ENCODE measurements around the gene R3HDM4. TPM values are rescaled to one million over a fixed set of nuclear protein-coding genes. Genes with fewer than 3 reads are reported as not detected.

The R3HDM4 gene
- total RNA-seq, 1 donor from 2014 or later: 48.8 TPM

DNA sequence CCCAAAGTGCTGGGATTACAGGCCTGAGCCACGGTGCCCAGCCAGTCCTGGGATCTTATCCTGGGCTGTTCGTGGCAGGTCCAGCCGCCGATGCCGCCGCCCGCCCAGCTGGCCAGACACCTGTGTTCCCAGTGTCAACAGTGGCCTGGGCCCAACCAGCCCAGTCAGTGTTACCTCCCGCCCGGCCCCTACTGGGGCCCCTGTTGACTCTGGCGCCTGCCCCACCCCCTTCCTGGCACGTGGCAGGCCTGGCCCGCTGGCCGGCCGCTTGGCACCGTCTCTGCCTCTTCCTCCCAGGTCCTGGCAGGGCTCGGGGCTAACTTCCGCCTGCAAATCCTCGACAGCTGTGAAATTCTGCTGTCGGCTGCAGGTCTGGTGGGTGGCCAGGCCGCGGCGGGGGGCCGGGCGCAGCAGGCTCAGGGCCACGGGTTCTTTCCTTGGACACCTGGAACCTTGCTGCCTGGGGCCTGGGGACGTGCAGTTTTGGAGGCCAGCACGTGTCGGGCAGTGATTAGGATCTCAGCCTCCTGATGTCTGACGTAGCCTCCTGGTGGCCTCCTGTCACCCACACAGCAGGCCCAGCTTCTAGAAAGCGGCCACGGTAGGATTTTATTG, 22.0 kb upstream of the R3HDM4 start:
- Mint-ChIP-seq H3K9me3 (no peaks in the 10 kb centered on the region), H3K4me1 (ENCODE audit: unreplicated experiment) (peaks cover 21% of the 10 kb centered on the region), H3K36me3 (peaks cover 15% of the 10 kb centered on the region), H3K27ac (peak overlapping the region; percentile 39), H3K27me3 (no peaks in the 10 kb centered on the region), H3K4me3 (no peak overlapping the region)
- no peak for DNase-seq (ENCODE audit: extremely low spot score, unreplicated experiment)
- no peak for TF ChIP-seq CTCF (conservative IDR thresholded peaks at IDR 0.05)

GRCh38 chr19:934197-934840, 21.3 kb upstream of the R3HDM4 start:
- TF ChIP-seq CTCF (conservative IDR thresholded peaks at IDR 0.05): no peak
- Mint-ChIP-seq H3K27me3 (no peaks in the 10 kb centered on the region), H3K27ac (no peak overlapping the region), H3K36me3 (peaks cover 9% of the 10 kb centered on the region), H3K4me3 (no peak overlapping the region), H3K4me1 (ENCODE audit: unreplicated experiment) (peaks cover 14% of the 10 kb centered on the region), H3K9me3 (no peaks in the 10 kb centered on the region)
- DNase-seq (ENCODE audit: extremely low spot score, unreplicated experiment): no peak

DNA sequence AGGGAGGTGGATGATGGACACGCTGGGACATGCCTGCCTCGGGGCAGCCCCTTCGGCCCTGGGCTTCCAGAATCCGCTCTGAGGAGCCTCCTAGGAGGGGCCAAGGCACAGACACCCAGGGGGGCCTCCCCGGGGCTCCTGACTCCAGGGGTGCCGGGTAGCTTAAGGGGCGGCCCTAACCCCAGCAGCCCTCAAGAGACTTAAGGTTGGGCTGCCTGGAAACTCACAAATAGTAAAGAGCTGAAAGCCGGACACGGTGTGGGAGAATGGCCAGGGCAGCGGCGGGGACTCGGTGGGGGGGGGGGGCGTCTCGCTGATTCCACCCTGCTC, 20.5 kb upstream of the R3HDM4 start:
- peaks cover 13% of the 10 kb centered on the region for H3K4me1 Mint-ChIP-seq (ENCODE audit: unreplicated experiment)
- peak overlapping the region; percentile 39 for H3K4me3 Mint-ChIP-seq
- peaks cover 8% of the 10 kb centered on the region for H3K36me3 Mint-ChIP-seq
- H3K9me3 Mint-ChIP-seq: no peaks in the 10 kb centered on the region
- H3K27me3 Mint-ChIP-seq: no peaks in the 10 kb centered on the region
- DNase-seq (ENCODE audit: extremely low spot score, unreplicated experiment): no peak
- no peak overlapping the region for H3K27ac Mint-ChIP-seq
- TF ChIP-seq CTCF (conservative IDR thresholded peaks at IDR 0.05): no peak

DNA sequence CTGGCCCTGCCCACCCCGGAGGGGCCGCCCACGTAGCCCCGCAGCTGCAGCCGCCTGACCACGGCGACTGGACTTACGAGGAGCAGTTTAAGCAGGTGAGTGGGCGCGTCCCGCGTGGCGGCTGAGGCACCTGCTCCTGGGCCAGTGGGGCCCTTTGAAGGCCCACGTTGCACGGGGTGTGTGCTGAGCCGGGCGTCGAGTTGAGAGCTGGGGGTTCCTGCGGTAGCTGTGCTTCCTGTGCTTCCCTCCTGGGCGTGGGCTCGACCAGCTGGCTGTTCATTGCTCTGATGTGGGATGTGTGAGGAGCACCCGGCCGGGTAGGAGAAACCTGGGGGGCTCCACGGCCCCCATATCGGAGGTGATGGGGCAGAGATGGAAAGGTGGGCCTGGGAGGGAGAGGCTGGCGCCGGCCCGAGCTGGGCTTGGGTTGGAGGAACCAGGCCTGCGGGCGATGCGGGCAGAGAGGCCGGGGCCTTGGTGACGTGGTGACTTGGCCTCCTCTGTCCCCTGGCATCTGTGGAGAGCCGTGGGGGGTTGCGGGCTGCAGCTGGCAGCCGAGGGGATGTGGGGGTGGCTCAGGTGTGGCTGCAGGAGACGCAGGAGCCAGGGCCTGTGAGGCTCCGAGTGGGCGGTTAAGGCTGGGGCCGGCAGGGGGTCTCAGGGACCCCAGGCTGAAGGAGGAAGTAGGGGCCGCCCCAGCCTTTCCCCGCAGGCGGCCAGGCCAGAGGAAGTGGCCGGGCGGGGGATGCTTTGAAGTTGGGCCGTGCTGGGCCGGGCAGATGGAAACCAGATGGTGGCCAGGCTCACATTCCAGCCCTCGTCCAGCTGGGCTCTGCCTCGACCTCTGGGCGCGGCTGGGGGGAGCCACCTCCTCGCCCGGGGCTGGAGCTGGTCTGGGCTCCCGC, 19.9 kb upstream of the R3HDM4 start:
- Mint-ChIP-seq H3K4me3 (peak overlapping the region; percentile 72), H3K27me3 (no peaks in the 10 kb centered on the region), H3K4me1 (ENCODE audit: unreplicated experiment) (peaks cover 9% of the 10 kb centered on the region), H3K9me3 (no peaks in the 10 kb centered on the region), H3K36me3 (peaks cover 4% of the 10 kb centered on the region), H3K27ac (peak overlapping the region; percentile 72)
- peak; percentile 70 for DNase-seq (ENCODE audit: extremely low spot score, unreplicated experiment)
- no peak for TF ChIP-seq CTCF (conservative IDR thresholded peaks at IDR 0.05)

DNA sequence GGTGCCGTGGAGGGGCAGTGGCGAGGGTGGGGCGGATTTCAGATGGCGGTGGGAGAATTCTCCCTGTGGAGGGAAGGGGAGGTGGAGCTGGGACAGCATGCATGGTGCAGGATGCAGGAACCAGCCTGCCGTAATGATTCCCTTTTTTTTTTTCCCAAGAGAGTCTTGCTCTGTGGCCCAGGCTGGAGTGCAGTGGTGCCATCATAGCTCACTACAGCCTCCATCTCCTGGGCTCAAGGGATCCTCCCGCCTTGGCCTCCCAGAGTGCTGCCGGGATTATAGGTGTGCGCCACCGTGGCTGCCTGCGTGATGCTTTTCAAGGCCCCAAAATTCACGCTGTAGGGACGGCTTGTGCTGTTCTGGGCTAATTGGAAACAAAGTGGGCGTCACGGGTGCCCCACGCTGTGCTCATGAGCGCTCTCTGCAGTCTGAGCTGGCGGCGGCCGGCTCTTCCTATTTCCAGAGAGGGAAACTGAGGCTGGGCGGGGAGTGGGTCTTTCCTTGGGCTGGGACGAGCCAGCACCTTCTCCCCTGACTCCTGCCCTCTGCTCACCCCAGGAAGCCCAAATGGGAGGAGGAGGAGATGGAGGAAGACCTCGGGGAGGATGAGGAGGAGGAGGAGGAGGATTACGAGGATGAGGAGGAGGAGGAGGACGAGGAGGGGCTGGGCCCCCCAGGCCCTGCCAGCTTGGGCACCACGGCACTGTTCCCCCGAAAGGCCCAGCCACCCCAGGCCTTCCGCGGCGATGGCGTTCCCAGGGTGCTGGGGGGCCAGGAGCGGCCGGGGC, 19.0 kb upstream of the R3HDM4 start:
- H3K27ac Mint-ChIP-seq: no peak overlapping the region
- H3K9me3 Mint-ChIP-seq: no peaks in the 10 kb centered on the region
- TF ChIP-seq CTCF (conservative IDR thresholded peaks at IDR 0.05): no peak

More for the DNA sequence above, 19.0 kb upstream of the R3HDM4 start:
- peaks cover 9% of the 10 kb centered on the region for H3K4me1 Mint-ChIP-seq (ENCODE audit: unreplicated experiment)
- no peaks in the 10 kb centered on the region for H3K36me3 Mint-ChIP-seq
- no peak overlapping the region for H3K4me3 Mint-ChIP-seq
- no peaks in the 10 kb centered on the region for H3K27me3 Mint-ChIP-seq
- no peak for DNase-seq (ENCODE audit: extremely low spot score, unreplicated experiment)
